SU-DHL-6 (cell line): Measurements from ENCODE around the gene SEMA6A.

Experiments
- CTCF ChIP-seq: fragments of 200-600 bp; sonication (generic); IDR thresholded peaks from one replicate; pipeline ENCODE4 v1.5.1; 2017; ENCODE audit warnings: antibody characterized with exemption, mild to moderate bottlenecking, low read length, moderate library complexity; ENCODE audit not compliant: insufficient read depth, poor library complexity, severe bottlenecking
- EZH2phosphoT487 ChIP-seq: fragments of 200-600 bp; sonication (generic), shearing (Covaris generic); conservative IDR thresholded peaks from 2 replicates; pipeline ENCODE4 v1.6.1; 2018; ENCODE audit warnings: mild to moderate bottlenecking, antibody characterized with exemption, low read length, moderate library complexity, mixed read lengths

- TF ChIP-seq CTCF, result no peak
- TF ChIP-seq EZH2phosphoT487, result no peak
These were observed 81.8 kb downstream of the SEMA6A start for GRCh38 chr5:116492776-116493175.
